Neural cell (in vitro differentiated cells): ENCODE data around the gene ROBO1. TPM values are rescaled to one million over a fixed set of nuclear protein-coding genes. Genes with fewer than 3 reads are reported as not detected.

ENCODE experiments used
- H2AFZ ChIP-seq: fragments of 200-600, 300-800 bp; sonication (generic), shearing (Covaris generic); 2 replicates; pipeline ENCODE4 v1.6.0; 2014; ENCODE audit warnings: low read depth, mild to moderate bottlenecking, antibody characterized with exemption, low read length, moderate library complexity
- H3F3A ChIP-seq: fragments of 200-600 bp; shearing (Covaris generic); 2 replicates; pipeline ENCODE4 v1.6.1; 2016; ENCODE audit warnings: mild to moderate bottlenecking, moderate library complexity, mixed read lengths, antibody characterized with exemption, low read length; ENCODE audit not compliant: insufficient read depth, poor library complexity, severe bottlenecking
- H3K27ac ChIP-seq: fragments of 200-600, 300-800 bp; sonication (generic), shearing (Covaris generic); 2 replicates; pipeline ENCODE4 v1.5.1; 2014; ENCODE audit warnings: mild to moderate bottlenecking, low read length, moderate library complexity
- H3K27me3 ChIP-seq: fragments of 300-800, 200-600 bp; sonication (generic), shearing (Covaris generic); 2 replicates; pipeline ENCODE4 v1.6.0; 2014; ENCODE audit warnings: mild to moderate bottlenecking, low read depth, low read length, moderate library complexity; ENCODE audit not compliant: insufficient read depth
- H3K36me3 ChIP-seq: fragments of 300-800, 200-600 bp; sonication (generic), shearing (Covaris generic); 2 replicates; pipeline ENCODE4 v1.5.1; 2014; ENCODE audit warnings: mild to moderate bottlenecking, antibody characterized with exemption, low read length, moderate library complexity; ENCODE audit not compliant: insufficient read depth
- H3K4me2 ChIP-seq: fragments of 300-800, 200-600 bp; sonication (generic), shearing (Covaris generic); 2 replicates; pipeline ENCODE4 v1.6.0; 2014; ENCODE audit warnings: mild to moderate bottlenecking, low read length
- H3K4me3 ChIP-seq: fragments of 300-800, 200-600 bp; sonication (generic), shearing (Covaris generic); 2 replicates; pipeline ENCODE4 v1.5.1; 2014; ENCODE audit warnings: mild to moderate bottlenecking, low read length, moderate library complexity
- H3K79me2 ChIP-seq: fragments of 200-600 bp; shearing (Covaris generic); replicated peaks from 2 replicates; pipeline ENCODE4 v1.6.0; 2014; ENCODE audit warnings: mild to moderate bottlenecking, low read length, moderate library complexity; ENCODE audit not compliant: insufficient read depth
- H3K9ac ChIP-seq: fragments of 300-800, 200-600 bp; sonication (generic), shearing (Covaris generic); 2 replicates; pipeline ENCODE4 v1.6.1; 2016; ENCODE audit warnings: mild to moderate bottlenecking, low read length, mixed read lengths
- H3K9me2 ChIP-seq: fragments of 200-600 bp; shearing (Covaris generic); 2 replicates; pipeline ENCODE4 v1.6.1; 2016; ENCODE audit warnings: mild to moderate bottlenecking, low read length, mixed read lengths; ENCODE audit not compliant: insufficient read depth
- H3K9me3 ChIP-seq: fragments of 200-600, 300-800 bp; sonication (generic), shearing (Covaris generic); 2 replicates; pipeline ENCODE4 v1.6.1; 2016; ENCODE audit warnings: mild to moderate bottlenecking, mixed run types, low read length, moderate library complexity, mixed read lengths
- H4K20me1 ChIP-seq: fragments of 200-600 bp; shearing (Covaris generic); 2 replicates; pipeline ENCODE4 v1.6.1; 2016; ENCODE audit warnings: mild to moderate bottlenecking, mixed run types; ENCODE audit not compliant: insufficient read depth
- EP300 ChIP-seq: fragments of 450-650 bp; conservative IDR thresholded peaks from 2 replicates; pipeline ENCODE4 v1.6.1; 2014; ENCODE audit warnings: antibody characterized with exemption, mild to moderate bottlenecking, moderate library complexity; ENCODE audit not compliant: poor library complexity, severe bottlenecking
- EZH2 ChIP-seq: fragments of 200-600, 300-800 bp; shearing (Covaris generic), sonication (generic); IDR thresholded peaks from 2 replicates; pipeline ENCODE4 v1.6.1; 2014; ENCODE audit warnings: antibody characterized with exemption, low read length, borderline replicate concordance, mild to moderate bottlenecking; ENCODE audit not compliant: insufficient read depth, poor library complexity, severe bottlenecking
- MXI1 ChIP-seq: fragments of 450-650 bp; conservative IDR thresholded peaks from 2 replicates; pipeline ENCODE4 v1.6.1; 2014; ENCODE audit warnings: antibody characterized with exemption, mild to moderate bottlenecking; ENCODE audit not compliant: poor library complexity, severe bottlenecking
- POLR2AphosphoS5 ChIP-seq: IDR thresholded peaks from 2 replicates; pipeline ENCODE4 v1.6.1; 2012
- RAD21 ChIP-seq: fragments of 450-650 bp; conservative IDR thresholded peaks from 2 replicates; pipeline ENCODE4 v1.6.1; 2014; ENCODE audit warnings: antibody characterized with exemption, mild to moderate bottlenecking, moderate library complexity
- SMC3 ChIP-seq: fragments of 450-650 bp; conservative IDR thresholded peaks from 2 replicates; pipeline ENCODE4 v1.6.1; 2014; ENCODE audit warnings: antibody characterized with exemption, mild to moderate bottlenecking, moderate library complexity; ENCODE audit not compliant: poor library complexity
- TAF1 ChIP-seq: IDR thresholded peaks from 2 replicates; pipeline ENCODE4 v1.6.1; 2012; ENCODE audit warnings: low read depth
- polyA plus RNA-seq: library from polyadenylated mRNA; depleted of rRNA; stranded (reverse); fragments of >200 nt; gene quantifications from 2 replicates; pipeline ENCODE4 v1.2.3, GENCODE V29; 2014
- TF ChIP-seq, protein P1 (sequence below): fragments of 450-650 bp; IDR thresholded peaks from 2 replicates; pipeline ENCODE4 v1.5.1; 2014; ENCODE audit warnings: antibody characterized with exemption, mild to moderate bottlenecking, moderate library complexity; ENCODE audit not compliant: poor library complexity, severe bottlenecking
- TF ChIP-seq, protein P2 (sequence below): IDR thresholded peaks from 2 replicates; pipeline ENCODE4 v1.6.1; 2012; ENCODE audit warnings: borderline replicate concordance

Gene ROBO1
- polyA plus RNA-seq, 1 donor from 2014 or later: 183 TPM

DNA sequence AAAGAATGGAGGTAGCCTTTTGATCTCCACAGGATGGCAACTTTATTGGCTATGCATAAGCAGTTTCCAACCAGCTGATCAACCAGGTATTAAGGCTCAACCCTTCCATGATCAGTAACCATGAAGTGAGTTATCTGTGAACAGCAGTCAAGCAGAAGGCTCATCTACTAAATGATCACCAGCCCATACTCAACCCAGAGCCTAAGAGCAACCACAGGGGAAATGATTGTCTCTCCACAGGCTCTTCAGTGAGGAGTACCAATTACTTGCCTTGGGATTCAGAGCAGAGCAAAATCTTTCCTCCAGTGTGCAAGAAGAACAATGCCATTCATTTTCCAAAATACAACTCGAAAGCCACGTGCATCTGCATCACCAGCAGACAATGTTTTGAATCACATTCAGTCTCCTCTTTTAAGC is 754.8 kb downstream of the ROBO1 start:
- H3K9me3 ChIP-seq: no peaks in the 10 kb centered on the region
- peak overlapping the region; percentile 83 for H3K27ac ChIP-seq
- peak overlapping the region; percentile 91 for H3K4me2 ChIP-seq
- no peaks in the 10 kb centered on the region for H3K36me3 ChIP-seq
- no peak for TF ChIP-seq EZH2
- TF ChIP-seq, protein P1, sequence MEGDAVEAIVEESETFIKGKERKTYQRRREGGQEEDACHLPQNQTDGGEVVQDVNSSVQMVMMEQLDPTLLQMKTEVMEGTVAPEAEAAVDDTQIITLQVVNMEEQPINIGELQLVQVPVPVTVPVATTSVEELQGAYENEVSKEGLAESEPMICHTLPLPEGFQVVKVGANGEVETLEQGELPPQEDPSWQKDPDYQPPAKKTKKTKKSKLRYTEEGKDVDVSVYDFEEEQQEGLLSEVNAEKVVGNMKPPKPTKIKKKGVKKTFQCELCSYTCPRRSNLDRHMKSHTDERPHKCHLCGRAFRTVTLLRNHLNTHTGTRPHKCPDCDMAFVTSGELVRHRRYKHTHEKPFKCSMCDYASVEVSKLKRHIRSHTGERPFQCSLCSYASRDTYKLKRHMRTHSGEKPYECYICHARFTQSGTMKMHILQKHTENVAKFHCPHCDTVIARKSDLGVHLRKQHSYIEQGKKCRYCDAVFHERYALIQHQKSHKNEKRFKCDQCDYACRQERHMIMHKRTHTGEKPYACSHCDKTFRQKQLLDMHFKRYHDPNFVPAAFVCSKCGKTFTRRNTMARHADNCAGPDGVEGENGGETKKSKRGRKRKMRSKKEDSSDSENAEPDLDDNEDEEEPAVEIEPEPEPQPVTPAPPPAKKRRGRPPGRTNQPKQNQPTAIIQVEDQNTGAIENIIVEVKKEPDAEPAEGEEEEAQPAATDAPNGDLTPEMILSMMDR: no peak
- TF ChIP-seq TAF1: no peak
- no peak for TF ChIP-seq SMC3
- TF ChIP-seq EP300: no peak
- TF ChIP-seq RAD21: no peak
- TF ChIP-seq, protein P2, sequence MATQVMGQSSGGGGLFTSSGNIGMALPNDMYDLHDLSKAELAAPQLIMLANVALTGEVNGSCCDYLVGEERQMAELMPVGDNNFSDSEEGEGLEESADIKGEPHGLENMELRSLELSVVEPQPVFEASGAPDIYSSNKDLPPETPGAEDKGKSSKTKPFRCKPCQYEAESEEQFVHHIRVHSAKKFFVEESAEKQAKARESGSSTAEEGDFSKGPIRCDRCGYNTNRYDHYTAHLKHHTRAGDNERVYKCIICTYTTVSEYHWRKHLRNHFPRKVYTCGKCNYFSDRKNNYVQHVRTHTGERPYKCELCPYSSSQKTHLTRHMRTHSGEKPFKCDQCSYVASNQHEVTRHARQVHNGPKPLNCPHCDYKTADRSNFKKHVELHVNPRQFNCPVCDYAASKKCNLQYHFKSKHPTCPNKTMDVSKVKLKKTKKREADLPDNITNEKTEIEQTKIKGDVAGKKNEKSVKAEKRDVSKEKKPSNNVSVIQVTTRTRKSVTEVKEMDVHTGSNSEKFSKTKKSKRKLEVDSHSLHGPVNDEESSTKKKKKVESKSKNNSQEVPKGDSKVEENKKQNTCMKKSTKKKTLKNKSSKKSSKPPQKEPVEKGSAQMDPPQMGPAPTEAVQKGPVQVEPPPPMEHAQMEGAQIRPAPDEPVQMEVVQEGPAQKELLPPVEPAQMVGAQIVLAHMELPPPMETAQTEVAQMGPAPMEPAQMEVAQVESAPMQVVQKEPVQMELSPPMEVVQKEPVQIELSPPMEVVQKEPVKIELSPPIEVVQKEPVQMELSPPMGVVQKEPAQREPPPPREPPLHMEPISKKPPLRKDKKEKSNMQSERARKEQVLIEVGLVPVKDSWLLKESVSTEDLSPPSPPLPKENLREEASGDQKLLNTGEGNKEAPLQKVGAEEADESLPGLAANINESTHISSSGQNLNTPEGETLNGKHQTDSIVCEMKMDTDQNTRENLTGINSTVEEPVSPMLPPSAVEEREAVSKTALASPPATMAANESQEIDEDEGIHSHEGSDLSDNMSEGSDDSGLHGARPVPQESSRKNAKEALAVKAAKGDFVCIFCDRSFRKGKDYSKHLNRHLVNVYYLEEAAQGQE: no peak
- no peak for TF ChIP-seq MXI1
- TF ChIP-seq POLR2AphosphoS5: no peak
- H4K20me1 ChIP-seq: peaks cover 14% of the 10 kb centered on the region
- H3K27me3 ChIP-seq: peaks cover 5% of the 10 kb centered on the region
- H3K79me2 ChIP-seq: peaks cover 89% of the 10 kb centered on the region
- peak overlapping the region; percentile 87 for H3K4me3 ChIP-seq
- peak overlapping the region; percentile 46 for H3K9ac ChIP-seq
- H3K9me2 ChIP-seq: no peaks in the 10 kb centered on the region
- H2AFZ ChIP-seq: no peak overlapping the region
- no peaks in the 10 kb centered on the region for H3F3A ChIP-seq

DNA sequence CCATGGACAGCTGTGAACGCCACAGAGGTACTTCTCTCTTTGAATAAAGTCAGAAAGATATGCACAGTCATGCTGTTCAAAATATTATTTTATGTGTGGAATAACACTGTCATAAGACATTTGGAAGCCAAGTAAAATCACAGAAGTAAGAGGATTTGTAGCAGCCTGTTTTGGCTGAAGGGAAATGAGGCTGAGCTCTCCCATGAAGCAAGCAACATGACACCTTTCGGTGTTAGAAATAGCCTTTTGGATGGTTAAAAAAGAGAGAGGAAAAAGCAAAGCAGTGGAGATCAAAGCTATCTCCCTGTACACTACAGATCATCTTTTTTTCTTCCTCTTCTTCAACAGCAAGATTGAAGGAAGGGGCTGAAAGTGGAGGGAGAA is 755.3 kb downstream of the ROBO1 start:
- Histone ChIP-seq H3K9me3 (no peaks in the 10 kb centered on the region), H3F3A (no peaks in the 10 kb centered on the region), H3K36me3 (no peaks in the 10 kb centered on the region), H3K9me2 (no peaks in the 10 kb centered on the region), H3K9ac (peak overlapping the region; percentile 46), H2AFZ (no peak overlapping the region), H4K20me1 (peaks cover 12% of the 10 kb centered on the region), H3K4me3 (peak overlapping the region; percentile 87), H3K27ac (peak overlapping the region; percentile 83), H3K27me3 (peaks cover 4% of the 10 kb centered on the region), H3K79me2 (peaks cover 89% of the 10 kb centered on the region), H3K4me2 (peak overlapping the region; percentile 91)
- TF ChIP-seq SMC3 (no peak), EP300 (peak; percentile 4)
